Hepatocyte (in vitro differentiated cells): ENCODE measurements around the gene USP32.

Experiments used
- CTCF ChIP-seq: fragments of 200-600 bp; sonication (generic); IDR thresholded peaks from 2 replicates; pipeline ENCODE4 v1.5.1; 2016; ENCODE audit warnings: antibody characterized with exemption, mild to moderate bottlenecking; ENCODE audit not compliant: poor library complexity
- EZH2 ChIP-seq: fragments of 200-600 bp; sonication (generic); IDR thresholded peaks from 2 replicates; pipeline ENCODE4 v1.6.1; 2016; ENCODE audit warnings: antibody characterized with exemption, mild to moderate bottlenecking, borderline replicate concordance
- EZH2phosphoT487 ChIP-seq: fragments of 200-600 bp; sonication (generic); IDR thresholded peaks from one replicate; pipeline ENCODE4 v1.6.1; 2018; ENCODE audit warnings: antibody characterized with exemption, mild to moderate bottlenecking, low read depth, moderate library complexity; ENCODE audit not compliant: unreplicated experiment, severe bottlenecking

- TF ChIP-seq CTCF (no peak), EZH2 (no peak), EZH2phosphoT487 (no peak)
Measured at GRCh38 chr17:60159479-60159866, 232.5 kb downstream of the USP32 start.
